ENCODE data around the gene FAM111B.

DNA sequence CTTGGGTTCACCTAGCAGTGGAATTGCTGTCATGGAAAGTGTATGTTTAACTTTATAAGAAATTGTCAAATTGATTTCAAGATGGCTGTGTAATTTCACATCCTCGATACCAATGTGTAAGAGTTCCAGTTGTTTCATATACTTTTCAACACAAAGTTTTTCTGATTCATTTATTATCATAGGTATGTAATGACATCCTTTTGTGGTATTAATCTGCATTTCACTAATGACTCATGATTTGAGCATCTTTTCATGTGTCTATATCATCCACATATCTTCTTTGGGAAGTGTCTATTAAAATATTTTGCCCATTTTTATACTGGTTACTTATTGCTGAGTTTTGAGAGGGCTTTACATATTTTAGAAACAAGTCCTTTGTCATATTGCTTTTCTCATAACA is 38.0 kb upstream of the FAM111B start:
- TF ChIP-seq POLR2A (IDR thresholded peaks at IDR 0.05): no peak
- TF ChIP-seq, protein P1, sequence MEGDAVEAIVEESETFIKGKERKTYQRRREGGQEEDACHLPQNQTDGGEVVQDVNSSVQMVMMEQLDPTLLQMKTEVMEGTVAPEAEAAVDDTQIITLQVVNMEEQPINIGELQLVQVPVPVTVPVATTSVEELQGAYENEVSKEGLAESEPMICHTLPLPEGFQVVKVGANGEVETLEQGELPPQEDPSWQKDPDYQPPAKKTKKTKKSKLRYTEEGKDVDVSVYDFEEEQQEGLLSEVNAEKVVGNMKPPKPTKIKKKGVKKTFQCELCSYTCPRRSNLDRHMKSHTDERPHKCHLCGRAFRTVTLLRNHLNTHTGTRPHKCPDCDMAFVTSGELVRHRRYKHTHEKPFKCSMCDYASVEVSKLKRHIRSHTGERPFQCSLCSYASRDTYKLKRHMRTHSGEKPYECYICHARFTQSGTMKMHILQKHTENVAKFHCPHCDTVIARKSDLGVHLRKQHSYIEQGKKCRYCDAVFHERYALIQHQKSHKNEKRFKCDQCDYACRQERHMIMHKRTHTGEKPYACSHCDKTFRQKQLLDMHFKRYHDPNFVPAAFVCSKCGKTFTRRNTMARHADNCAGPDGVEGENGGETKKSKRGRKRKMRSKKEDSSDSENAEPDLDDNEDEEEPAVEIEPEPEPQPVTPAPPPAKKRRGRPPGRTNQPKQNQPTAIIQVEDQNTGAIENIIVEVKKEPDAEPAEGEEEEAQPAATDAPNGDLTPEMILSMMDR (IDR thresholded peaks at IDR 0.05): no peak
